Cardiac ventricle fibroblast (primary cell): ENCODE measurements around the gene MIEF2. TPM values are rescaled to one million over a fixed set of nuclear protein-coding genes. Genes with fewer than 3 reads are reported as not detected.

Experiments used
- total RNA-seq: library from RNA; depleted of rRNA; stranded (reverse); fragments of >200 nt; gene quantifications from 2 replicates; pipeline ENCODE4 v1.2.3, GENCODE V29; 2015

The MIEF2 gene
- total RNA-seq: 13.4 and 13.6 TPM in 2 replicates

GRCh38 chr17:18260332-18261145 lies at the start of gene MIEF2:
TSS of gene MIEF2 (plus strand) at chr17:18260662. CDS start at chr17:18262721, 2,059 bp downstream.

GRCh38 chr17:18225121-18225641 lies 35.3 kb upstream of the MIEF2 start, which contains the start of gene LLGL1:
TSS of gene LLGL1 (plus strand) at chr17:18225635. CDS start at chr17:18225683, 48 bp downstream.

GRCh38 chr17:18258356-18259038 lies 2.0 kb upstream of the MIEF2 start, which contains the start of gene FLII:
TSS of gene FLII (minus strand) at chr17:18258738. CDS start at chr17:18258690, 48 bp downstream.

GRCh38 chr17:18314731-18315561 lies 54.5 kb downstream of the MIEF2 start, which contains the start of the genes SMCR8 and TOP3A:
TSS of gene SMCR8 (plus strand) at chr17:18315293. CDS start at chr17:18315790, 497 bp downstream.
TSS of gene TOP3A (minus strand) at chr17:18314994. CDS start at chr17:18314778, 216 bp downstream.

Other genes with a start within 250 kb of the MIEF2 start
- gene ATPAF2, start 221.5 kb upstream of the MIEF2 start, total RNA-seq: 8.9 and 22.7 TPM in 2 replicates
- gene GID4, start 221.3 kb upstream of the MIEF2 start, total RNA-seq: 10.3 and 10.9 TPM in 2 replicates
- 30.1 and 32.1 TPM in 2 replicates for gene DRG2, start 172.7 kb upstream of the MIEF2 start, total RNA-seq
- gene MYO15A, start 151.9 kb upstream of the MIEF2 start, total RNA-seq: 2.0 and 3.1 TPM in 2 replicates
- gene ALKBH5, start 76.8 kb upstream of the MIEF2 start, total RNA-seq: 130 and 144 TPM in 2 replicates
- gene LLGL1, start 35.0 kb upstream of the MIEF2 start, total RNA-seq: 42.2 and 46.9 TPM in 2 replicates
- 181 and 190 TPM in 2 replicates for gene FLII, start 1.9 kb upstream of the MIEF2 start, total RNA-seq
- 29.0 and 30.6 TPM in 2 replicates for gene TOP3A, start 54.3 kb downstream of the MIEF2 start, total RNA-seq
- 10.7 and 12.1 TPM in 2 replicates for gene SMCR8, start 54.6 kb downstream of the MIEF2 start, total RNA-seq
- 7.3 and 8.3 TPM in 2 replicates for gene SHMT1, start 102.9 kb downstream of the MIEF2 start, total RNA-seq
- not detected in 2 replicates for gene EVPLL, start 117.1 kb downstream of the MIEF2 start, total RNA-seq
- gene LGALS9C, start 216.1 kb downstream of the MIEF2 start, total RNA-seq: not detected in 2 replicates